PC-9 (cell line): Measurements from ENCODE around the gene RTP3. TPM values are rescaled to one million over a fixed set of nuclear protein-coding genes. Genes with fewer than 3 reads are reported as not detected.

Source experiments
- BruUV-seq: library from RNA; stranded (reverse); fragments of 400-500 nt; replicated peaks from 2 replicates; lab custom pipeline; 2021; lab: Mats Ljungman, UMichigan
- CTCF ChIA-PET: fragments of 300-600 bp; sonication (Branson Sonifier 250); formaldehyde crosslinking; loops from one replicate; lab custom pipeline; 2022; ENCODE audit warnings: antibody characterized with exemption; lab: Charles Lee
- POLR2A ChIA-PET: fragments of 300-600 bp; sonication (Branson Sonifier 250); formaldehyde crosslinking; loops from one replicate; lab custom pipeline; 2022; ENCODE audit warnings: antibody characterized with exemption; ENCODE audit not compliant: unreplicated experiment; lab: Charles Lee
- DNase-seq, 2 experiments: peaks; one replicate each; pipeline versions ENCODE4 v3.0.0 to v3.0.0-alpha.2; 2015 to 2022; ENCODE audit warnings: mixed read lengths in 1 of 2
- H2AFZ ChIP-seq: fragments of 200-600 bp; sonication (generic); 2 replicates; pipeline ENCODE4 v1.8.1; 2017; ENCODE audit warnings: antibody characterized with exemption
- H3F3A ChIP-seq: fragments of 200-600 bp; sonication (generic); 2 replicates; pipeline ENCODE4 v1.8.1; 2017; ENCODE audit warnings: antibody characterized with exemption, mild to moderate bottlenecking, low read depth; ENCODE audit not compliant: insufficient read depth
- H3K27ac ChIP-seq: fragments of 200-600 bp; sonication (generic); 2 replicates; pipeline ENCODE4 v1.6.1; 2016; ENCODE audit warnings: mixed run types
- H3K27me3 ChIP-seq: fragments of 200-600 bp; sonication (generic); 2 replicates; pipeline ENCODE4 v1.6.1; 2016; ENCODE audit warnings: low read depth, mixed run types; ENCODE audit not compliant: insufficient read depth
- H3K36me3 ChIP-seq: fragments of 200-600 bp; sonication (generic); 2 replicates; pipeline ENCODE4 v1.6.1; 2016; ENCODE audit warnings: low read depth, mixed run types
- H3K4me1 ChIP-seq: fragments of 200-600 bp; sonication (generic); replicated peaks from 2 replicates; pipeline ENCODE4 v1.6.1; 2016; ENCODE audit warnings: mixed run types; ENCODE audit not compliant: insufficient read depth
- H3K4me2 ChIP-seq: fragments of 200-600 bp; sonication (generic); 2 replicates; pipeline ENCODE4 v1.6.1; 2017; ENCODE audit warnings: mixed run types
- H3K4me3 ChIP-seq: fragments of 200-600 bp; sonication (generic); 2 replicates; pipeline ENCODE4 v1.6.1; 2016; ENCODE audit warnings: mixed run types
- H3K79me2 ChIP-seq: fragments of 200-600 bp; sonication (generic); 2 replicates; pipeline ENCODE4 v1.6.1; 2017; ENCODE audit warnings: low read depth, mixed run types
- H3K9me2 ChIP-seq: fragments of 200-600 bp; sonication (generic); 2 replicates; pipeline ENCODE4 v1.8.1; 2017; ENCODE audit warnings: mild to moderate bottlenecking; ENCODE audit not compliant: insufficient read depth
- H3K9me3 ChIP-seq: fragments of 200-600 bp; sonication (generic); 2 replicates; pipeline ENCODE4 v1.8.1; 2016; ENCODE audit warnings: low read depth; ENCODE audit not compliant: insufficient read depth
- H4K20me1 ChIP-seq: fragments of 200-600 bp; sonication (generic); 2 replicates; pipeline ENCODE4 v1.8.1; 2017; ENCODE audit not compliant: insufficient read depth
- EZH2 ChIP-seq: fragments of 200-600 bp; sonication (generic); IDR thresholded peaks from 2 replicates; pipeline ENCODE4 v1.8.0; 2017; ENCODE audit warnings: antibody characterized with exemption, low read depth
- intact Hi-C: fragments of 100-400 bp; cut with micrococcal nuclease; formaldehyde crosslinking; loops from one replicate; pipeline ENCODE4 v1.10.0; 2022; ENCODE audit not compliant: unreplicated experiment
- total RNA-seq: library from RNA; stranded (reverse); gene quantifications from 2 replicates; pipeline ENCODE4 v1.2.3, GENCODE V29; 2021
- TF ChIP-seq, protein P1 (sequence below): fragments of 200-600 bp; sonication (generic); conservative IDR thresholded peaks from 2 replicates; pipeline ENCODE4 v1.6.1; 2017; ENCODE audit warnings: mixed run types, antibody characterized with exemption, mild to moderate bottlenecking, moderate library complexity

The RTP3 gene
- total RNA-seq, 1 experiment from 2014 or later: not detected

DNA sequence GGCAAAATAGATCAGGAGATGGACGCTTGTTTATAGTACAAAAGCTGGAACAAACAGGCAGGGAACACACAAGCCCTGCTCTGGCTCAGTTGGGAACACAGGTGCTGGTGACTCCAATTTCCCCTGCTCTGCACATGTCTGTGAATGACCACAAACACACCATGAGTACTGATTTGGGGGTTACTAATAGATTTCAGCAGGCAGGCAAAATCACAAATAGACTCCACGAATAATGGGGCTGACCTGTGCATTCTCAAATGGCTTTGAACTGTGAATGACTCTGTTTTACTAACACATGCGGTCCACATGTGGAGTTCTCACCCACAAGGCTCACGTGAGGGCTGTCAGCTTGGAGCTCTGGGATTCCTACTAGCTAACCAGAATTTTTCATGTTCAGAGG, 3.9 kb downstream of the RTP3 start:
- Histone ChIP-seq H4K20me1 (no peaks in the 10 kb centered on the region), H3K4me3 (no peak overlapping the region), H3K9me3 (no peaks in the 10 kb centered on the region), H3K9me2 (no peaks in the 10 kb centered on the region), H3F3A (no peaks in the 10 kb centered on the region), H3K79me2 (no peaks in the 10 kb centered on the region), H3K36me3 (no peaks in the 10 kb centered on the region), H3K27me3 (no peaks in the 10 kb centered on the region), H3K4me2 (no peak overlapping the region), H2AFZ (no peak overlapping the region), H3K4me1 (peaks cover 2% of the 10 kb centered on the region; the same call in 1 of the 2 replicates), H3K27ac (no peak overlapping the region)
- TF ChIP-seq EZH2: no peak
- POLR2A ChIA-PET: no interaction called here
- BruUV-seq: no TSS peak
- CTCF ChIA-PET: no interaction called here
- DNase-seq: no peak
- intact Hi-C loops: no loop called here

DNA sequence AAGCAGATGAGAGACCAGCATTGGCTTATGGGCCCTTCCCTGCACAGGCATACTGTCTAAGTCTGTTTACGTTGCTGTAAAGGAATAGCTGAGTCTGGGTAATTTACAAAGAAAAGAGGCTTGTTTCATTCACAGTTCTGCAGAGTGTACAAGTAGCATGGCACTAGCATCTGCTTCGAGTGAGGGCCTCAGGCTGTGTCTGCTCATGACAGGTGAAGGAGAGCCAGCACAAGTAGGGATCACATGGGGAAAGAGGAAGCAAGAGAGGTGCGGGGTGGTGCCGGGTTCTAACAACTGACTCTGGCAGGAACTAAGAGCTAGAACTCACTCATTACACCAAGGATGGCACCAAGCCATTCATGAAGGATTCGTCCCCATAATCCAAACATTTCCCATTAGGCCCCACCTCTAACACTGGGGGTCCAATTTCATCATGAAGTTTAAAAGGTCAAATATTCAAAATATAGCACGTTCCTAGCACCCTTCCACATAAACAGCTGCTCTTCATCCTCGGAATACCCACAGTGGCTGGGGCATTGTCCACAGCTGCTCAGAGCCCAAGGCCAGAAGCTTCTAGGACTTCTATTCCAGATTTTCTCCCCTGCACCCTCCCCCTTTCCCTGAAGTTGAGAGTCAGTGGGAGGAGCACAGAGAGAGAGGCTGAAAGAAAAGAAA, 5.6 kb downstream of the RTP3 start:
- intact Hi-C loops: no loop called here
- H4K20me1 ChIP-seq: no peaks in the 10 kb centered on the region
- H3K27ac ChIP-seq: no peak overlapping the region
- no peaks in the 10 kb centered on the region for H3K36me3 ChIP-seq
- no peak overlapping the region for H3K4me3 ChIP-seq
- no peaks in the 10 kb centered on the region for H3K9me3 ChIP-seq
- no peaks in the 10 kb centered on the region for H3K27me3 ChIP-seq
- CTCF ChIA-PET: no interaction called here
- no peaks in the 10 kb centered on the region for H3K79me2 ChIP-seq
- H3F3A ChIP-seq: no peaks in the 10 kb centered on the region
- no peak for DNase-seq
- no peak overlapping the region for H2AFZ ChIP-seq
- H3K4me2 ChIP-seq: no peak overlapping the region
- H3K9me2 ChIP-seq: no peaks in the 10 kb centered on the region
- POLR2A ChIA-PET: no interaction called here
- H3K4me1 ChIP-seq: no peaks in the 10 kb centered on the region
- TF ChIP-seq, protein P1, sequence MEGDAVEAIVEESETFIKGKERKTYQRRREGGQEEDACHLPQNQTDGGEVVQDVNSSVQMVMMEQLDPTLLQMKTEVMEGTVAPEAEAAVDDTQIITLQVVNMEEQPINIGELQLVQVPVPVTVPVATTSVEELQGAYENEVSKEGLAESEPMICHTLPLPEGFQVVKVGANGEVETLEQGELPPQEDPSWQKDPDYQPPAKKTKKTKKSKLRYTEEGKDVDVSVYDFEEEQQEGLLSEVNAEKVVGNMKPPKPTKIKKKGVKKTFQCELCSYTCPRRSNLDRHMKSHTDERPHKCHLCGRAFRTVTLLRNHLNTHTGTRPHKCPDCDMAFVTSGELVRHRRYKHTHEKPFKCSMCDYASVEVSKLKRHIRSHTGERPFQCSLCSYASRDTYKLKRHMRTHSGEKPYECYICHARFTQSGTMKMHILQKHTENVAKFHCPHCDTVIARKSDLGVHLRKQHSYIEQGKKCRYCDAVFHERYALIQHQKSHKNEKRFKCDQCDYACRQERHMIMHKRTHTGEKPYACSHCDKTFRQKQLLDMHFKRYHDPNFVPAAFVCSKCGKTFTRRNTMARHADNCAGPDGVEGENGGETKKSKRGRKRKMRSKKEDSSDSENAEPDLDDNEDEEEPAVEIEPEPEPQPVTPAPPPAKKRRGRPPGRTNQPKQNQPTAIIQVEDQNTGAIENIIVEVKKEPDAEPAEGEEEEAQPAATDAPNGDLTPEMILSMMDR: no peak
- TF ChIP-seq EZH2: no peak
- no TSS peak for BruUV-seq

GRCh38 chr3:46504789-46505188, 7.0 kb downstream of the RTP3 start:
- ChIA-PET CTCF (no interaction called here), POLR2A (no interaction called here)
- Histone ChIP-seq H4K20me1 (no peaks in the 10 kb centered on the region), H3K4me1 (no peaks in the 10 kb centered on the region), H3K79me2 (no peaks in the 10 kb centered on the region), H3K4me3 (no peak overlapping the region), H3K36me3 (no peaks in the 10 kb centered on the region), H2AFZ (no peak overlapping the region), H3F3A (no peaks in the 10 kb centered on the region), H3K9me3 (no peaks in the 10 kb centered on the region), H3K27ac (no peak overlapping the region), H3K27me3 (no peaks in the 10 kb centered on the region), H3K9me2 (no peaks in the 10 kb centered on the region), H3K4me2 (no peak overlapping the region)
- intact Hi-C loops: no loop called here
- TF ChIP-seq, protein P1: no peak
- TF ChIP-seq EZH2: no peak
- DNase-seq: no peak
- no TSS peak for BruUV-seq

DNA sequence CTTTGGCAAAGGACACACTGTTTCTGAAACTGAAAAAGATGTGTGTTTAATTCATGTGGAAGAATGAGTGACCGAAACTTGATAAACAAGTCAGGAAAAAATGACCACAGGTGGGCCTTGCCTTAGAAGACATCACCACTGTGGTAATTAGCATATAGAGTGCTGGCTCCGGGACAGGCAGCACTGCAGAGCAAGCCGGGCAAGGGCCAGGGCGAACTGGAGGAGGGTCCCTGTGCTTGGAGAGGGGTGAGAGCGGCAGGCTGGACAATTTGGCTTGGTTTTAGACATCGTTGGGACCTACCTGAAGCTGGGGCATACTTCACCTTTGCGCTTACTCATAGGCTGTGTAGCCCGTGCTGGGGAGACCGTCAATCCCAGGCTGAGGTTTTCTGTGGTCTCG, 8.2 kb downstream of the RTP3 start:
- H3K27me3 ChIP-seq: no peaks in the 10 kb centered on the region
- H3K4me2 ChIP-seq: no peak overlapping the region
- H3K9me3 ChIP-seq: no peaks in the 10 kb centered on the region
- no TSS peak for BruUV-seq
- H4K20me1 ChIP-seq: no peaks in the 10 kb centered on the region
- no peaks in the 10 kb centered on the region for H3K36me3 ChIP-seq
- TF ChIP-seq, protein P1: no peak
- TF ChIP-seq EZH2: no peak
- ChIA-PET CTCF (no interaction called here), POLR2A (no interaction called here)
- H3F3A ChIP-seq: no peaks in the 10 kb centered on the region
- no peaks in the 10 kb centered on the region for H3K79me2 ChIP-seq
- intact Hi-C loops: no loop called here
- H3K4me1 ChIP-seq: no peaks in the 10 kb centered on the region
- no peak for DNase-seq
- H3K9me2 ChIP-seq: no peaks in the 10 kb centered on the region
- H3K27ac ChIP-seq: no peak overlapping the region
- H2AFZ ChIP-seq: no peak overlapping the region
- H3K4me3 ChIP-seq: no peak overlapping the region
